ENCODE data around the gene LGALS9. TPM values are rescaled to one million over a fixed set of nuclear protein-coding genes. Genes with fewer than 3 reads are reported as not detected.

LGALS9 gene
- polyA plus RNA-seq, 1 donor (not counting 4 experiments of a cell fraction or from before 2014, with no cell fraction given), result 0.94 TPM

GRCh38 chr17:27623614-27624013 is 7.4 kb upstream of the LGALS9 start:
- Histone ChIP-seq H3K9me1 (ENCODE audit: control insufficient read depth, extremely low read depth, insufficient read depth, low read length) (no peaks in the 10 kb centered on the region), H3K27ac (ENCODE audit: control insufficient read depth, insufficient read depth, low read length) (no peak overlapping the region), H3K4me1 (ENCODE audit: control insufficient read depth, extremely low read depth, insufficient read depth, low read length) (no peaks in the 10 kb centered on the region), H3K9me3 (ENCODE audit: control insufficient read depth, low read depth, low read length) (no peaks in the 10 kb centered on the region), H3K79me2 (ENCODE audit: control insufficient read depth, insufficient read depth, low read length) (no peaks in the 10 kb centered on the region), H3K36me3 (ENCODE audit: control insufficient read depth in 2 of 2, extremely low read depth in 1 of 2, insufficient read depth in 2 of 2, low read length in 2 of 2) (no peaks in the 10 kb centered on the region), H3K4me2 (ENCODE audit: control insufficient read depth, extremely low read depth, insufficient read depth, low read depth, low read length) (no peak overlapping the region), H2AFZ (ENCODE audit: control insufficient read depth, low read length) (no peak overlapping the region), H3K4me3 (ENCODE audit: control insufficient read depth in 2 of 3, extremely low read depth in 1 of 3, insufficient read depth in 2 of 3, low read depth in 1 of 3, low read length in 3 of 3) (no peak overlapping the region), H4K20me1 (ENCODE audit: control insufficient read depth, extremely low read depth, insufficient read depth, low read length) (peaks cover 2% of the 10 kb centered on the region), H3K9ac (ENCODE audit: control insufficient read depth, extremely low read depth, insufficient read depth, low read length) (no peak overlapping the region), H3K27me3 (ENCODE audit: control insufficient read depth, extremely low read depth, insufficient read depth, low read length) (no peaks in the 10 kb centered on the region)
- DNase-seq (ENCODE audit: low read depth, low spot score) (no peak), FAIRE-seq (no peak)
- TF ChIP-seq CTCF (optimal IDR thresholded peaks at IDR 0.05 in 1 of 3, IDR thresholded peaks at IDR 0.05 in 1 of 3, conservative IDR thresholded peaks at IDR 0.05 in 1 of 3; ENCODE audit: extremely low read depth in 1 of 3, insufficient read depth in 2 of 3, low read length in 3 of 3), result no peak
- no peak for TF ChIP-seq EZH2 (IDR thresholded peaks at IDR 0.05; ENCODE audit: low read length)
- dilution Hi-C loops (cut with MboI; ENCODE audit: extremely low pct_ligation_motif_present, low sequenced_read_pairs), result no loop called here

- FAIRE-seq (no peak), DNase-seq (ENCODE audit: low read depth, low spot score) (no peak)
- TF ChIP-seq EZH2 (IDR thresholded peaks at IDR 0.05; ENCODE audit: low read length), result no peak
- no peak for TF ChIP-seq CTCF (optimal IDR thresholded peaks at IDR 0.05 in 1 of 3, IDR thresholded peaks at IDR 0.05 in 1 of 3, conservative IDR thresholded peaks at IDR 0.05 in 1 of 3; ENCODE audit: extremely low read depth in 1 of 3, insufficient read depth in 2 of 3, low read length in 3 of 3)
- H3K79me2 ChIP-seq (ENCODE audit: control insufficient read depth, insufficient read depth, low read length), result no peaks in the 10 kb centered on the region
- H3K9me3 ChIP-seq (ENCODE audit: control insufficient read depth, low read depth, low read length), result no peaks in the 10 kb centered on the region
- H3K36me3 ChIP-seq (ENCODE audit: control insufficient read depth in 2 of 2, extremely low read depth in 1 of 2, insufficient read depth in 2 of 2, low read length in 2 of 2), result no peaks in the 10 kb centered on the region
- no peak overlapping the region for H3K27ac ChIP-seq (ENCODE audit: control insufficient read depth, insufficient read depth, low read length)
- dilution Hi-C loops (cut with MboI; ENCODE audit: extremely low pct_ligation_motif_present, low sequenced_read_pairs), result no loop called here
- H3K4me1 ChIP-seq (ENCODE audit: control insufficient read depth, extremely low read depth, insufficient read depth, low read length), result peaks cover 3% of the 10 kb centered on the region
- no peak overlapping the region for H3K4me2 ChIP-seq (ENCODE audit: control insufficient read depth, extremely low read depth, insufficient read depth, low read depth, low read length)
- peaks cover 2% of the 10 kb centered on the region for H4K20me1 ChIP-seq (ENCODE audit: control insufficient read depth, extremely low read depth, insufficient read depth, low read length)
- no peak overlapping the region for H2AFZ ChIP-seq (ENCODE audit: control insufficient read depth, low read length)
- no peak overlapping the region for H3K9ac ChIP-seq (ENCODE audit: control insufficient read depth, extremely low read depth, insufficient read depth, low read length)
- H3K4me3 ChIP-seq (ENCODE audit: control insufficient read depth in 2 of 3, extremely low read depth in 1 of 3, insufficient read depth in 2 of 3, low read depth in 1 of 3, low read length in 3 of 3), result no peak overlapping the region
- no peaks in the 10 kb centered on the region for H3K27me3 ChIP-seq (ENCODE audit: control insufficient read depth, extremely low read depth, insufficient read depth, low read length)
- H3K9me1 ChIP-seq (ENCODE audit: control insufficient read depth, extremely low read depth, insufficient read depth, low read length), result no peaks in the 10 kb centered on the region
Observed at GRCh38 chr17:27624539-27624938, 6.4 kb upstream of the LGALS9 start.

All from keratinocyte (primary cell).